ENCODE measurements around the gene RAB36. TPM values are rescaled to one million over a fixed set of nuclear protein-coding genes. Genes with fewer than 3 reads are reported as not detected.

RAB36 gene
- total and polyA plus RNA-seq, 10 donors, result 1.0 to 3.7 (median 1.6) TPM

- no peak for TF ChIP-seq POLR2AphosphoS5 (IDR thresholded peaks at IDR 0.05)
- TF ChIP-seq, protein P1, sequence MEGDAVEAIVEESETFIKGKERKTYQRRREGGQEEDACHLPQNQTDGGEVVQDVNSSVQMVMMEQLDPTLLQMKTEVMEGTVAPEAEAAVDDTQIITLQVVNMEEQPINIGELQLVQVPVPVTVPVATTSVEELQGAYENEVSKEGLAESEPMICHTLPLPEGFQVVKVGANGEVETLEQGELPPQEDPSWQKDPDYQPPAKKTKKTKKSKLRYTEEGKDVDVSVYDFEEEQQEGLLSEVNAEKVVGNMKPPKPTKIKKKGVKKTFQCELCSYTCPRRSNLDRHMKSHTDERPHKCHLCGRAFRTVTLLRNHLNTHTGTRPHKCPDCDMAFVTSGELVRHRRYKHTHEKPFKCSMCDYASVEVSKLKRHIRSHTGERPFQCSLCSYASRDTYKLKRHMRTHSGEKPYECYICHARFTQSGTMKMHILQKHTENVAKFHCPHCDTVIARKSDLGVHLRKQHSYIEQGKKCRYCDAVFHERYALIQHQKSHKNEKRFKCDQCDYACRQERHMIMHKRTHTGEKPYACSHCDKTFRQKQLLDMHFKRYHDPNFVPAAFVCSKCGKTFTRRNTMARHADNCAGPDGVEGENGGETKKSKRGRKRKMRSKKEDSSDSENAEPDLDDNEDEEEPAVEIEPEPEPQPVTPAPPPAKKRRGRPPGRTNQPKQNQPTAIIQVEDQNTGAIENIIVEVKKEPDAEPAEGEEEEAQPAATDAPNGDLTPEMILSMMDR (IDR thresholded peaks at IDR 0.05 in 8 of 11, conservative IDR thresholded peaks at IDR 0.05 in 3 of 11), result no peak
- no peak for TF ChIP-seq POLR2A (IDR thresholded peaks at IDR 0.05)
- intact Hi-C loops (cut with DNase I; ENCODE audit: low total_unique reads), result no loop called here
- peaks cover 0 to 24% (median 12%) of the 10 kb centered on the region in 6 donors for H3K4me1 ChIP-seq
- DNase-seq, result no peak
- H3K9me3 ChIP-seq, result no peaks in the 10 kb centered on the region
- H3K27me3 ChIP-seq (replicated peaks in 1 of 7), result no peaks in the 10 kb centered on the region
- no peaks in the 10 kb centered on the region for H3K36me3 ChIP-seq
- no peak overlapping the region for H3K27ac ChIP-seq
- no peak overlapping the region for H3K4me3 ChIP-seq
- WGBS, 5 donors, result 87 to 100% (median 93%) methylated on average over 1 to 8 of the region's 8 CpGs
Measured at GRCh38 chr22:23106906-23107367, 38.3 kb upstream of the RAB36 start.

GRCh38 chr22:23107487-23108248 lies 37.6 kb upstream of the RAB36 start:
- DNase-seq, result no peak
- WGBS, 5 donors, result 87 to 96% (median 88%) methylated on average over 14 to 17 of the region's 17 CpGs
- no peak overlapping the region for H3K4me3 ChIP-seq
- no peaks in the 10 kb centered on the region for H3K27me3 ChIP-seq (replicated peaks in 1 of 7)
- intact Hi-C loops (cut with DNase I; ENCODE audit: low total_unique reads), result no loop called here
- TF ChIP-seq POLR2AphosphoS5 (IDR thresholded peaks at IDR 0.05) (no peak), POLR2A (IDR thresholded peaks at IDR 0.05) (no peak)
- TF ChIP-seq, protein P1 (IDR thresholded peaks at IDR 0.05 in 8 of 11, conservative IDR thresholded peaks at IDR 0.05 in 3 of 11), result no peak
- H3K9me3 ChIP-seq, result no peaks in the 10 kb centered on the region
- H3K27ac ChIP-seq, result no peak overlapping the region
- H3K36me3 ChIP-seq, result no peaks in the 10 kb centered on the region
- peaks cover 0 to 25% (median 11%) of the 10 kb centered on the region in 6 donors for H3K4me1 ChIP-seq

GRCh38 chr22:23108249-23109078 lies 36.8 kb upstream of the RAB36 start:
- H3K4me3 ChIP-seq, result no peak overlapping the region
- intact Hi-C loops (cut with DNase I; ENCODE audit: low total_unique reads), result no loop called here
- TF ChIP-seq, protein P1 (IDR thresholded peaks at IDR 0.05 in 8 of 11, conservative IDR thresholded peaks at IDR 0.05 in 3 of 11), result no peak
- TF ChIP-seq POLR2A (IDR thresholded peaks at IDR 0.05), result no peak
- no peak for TF ChIP-seq POLR2AphosphoS5 (IDR thresholded peaks at IDR 0.05)
- no peak overlapping the region for H3K27ac ChIP-seq
- H3K27me3 ChIP-seq (replicated peaks in 1 of 7), result no peaks in the 10 kb centered on the region
- H3K4me1 ChIP-seq, result peaks cover 0 to 29% (median 17%) of the 10 kb centered on the region in 6 donors
- DNase-seq, result no peak
- H3K36me3 ChIP-seq, result no peaks in the 10 kb centered on the region
- WGBS, 5 donors, result 86 to 95% (median 92%) methylated on average over 7 of the region's 7 CpGs
- H3K9me3 ChIP-seq, result no peaks in the 10 kb centered on the region

- TF ChIP-seq, protein P1 (IDR thresholded peaks at IDR 0.05 in 8 of 11, conservative IDR thresholded peaks at IDR 0.05 in 3 of 11), result no peak
- TF ChIP-seq POLR2A (IDR thresholded peaks at IDR 0.05) (no peak), POLR2AphosphoS5 (IDR thresholded peaks at IDR 0.05) (no peak)
- no peaks in the 10 kb centered on the region for H3K36me3 ChIP-seq
- no peak overlapping the region for H3K4me3 ChIP-seq
- 87 to 92% (median 89%) methylated on average over 6 of the region's 6 CpGs for WGBS, 5 donors
- H3K27me3 ChIP-seq (replicated peaks in 1 of 7), result no peaks in the 10 kb centered on the region
- intact Hi-C loops (cut with DNase I; ENCODE audit: low total_unique reads), result no loop called here
- peaks cover 0 to 31% (median 19%) of the 10 kb centered on the region in 6 donors for H3K4me1 ChIP-seq
- no peaks in the 10 kb centered on the region for H3K9me3 ChIP-seq
- DNase-seq, result no peak
- H3K27ac ChIP-seq, result no peak overlapping the region
Measured at GRCh38 chr22:23109079-23109347, 36.3 kb upstream of the RAB36 start.

Measured in spleen (tissue), 11 donors.